ENCODE measurements around the gene TAF1L. TPM values are rescaled to one million over a fixed set of nuclear protein-coding genes. Genes with fewer than 3 reads are reported as not detected.
"Not testable (repeated sequence)": the region's sequence is repeated elsewhere in the genome, so short reads cannot be mapped to it uniquely, and the experiment has no call there.

The TAF1L gene
- total RNA-seq, 1 donor from 2014 or later = not detected

DNA sequence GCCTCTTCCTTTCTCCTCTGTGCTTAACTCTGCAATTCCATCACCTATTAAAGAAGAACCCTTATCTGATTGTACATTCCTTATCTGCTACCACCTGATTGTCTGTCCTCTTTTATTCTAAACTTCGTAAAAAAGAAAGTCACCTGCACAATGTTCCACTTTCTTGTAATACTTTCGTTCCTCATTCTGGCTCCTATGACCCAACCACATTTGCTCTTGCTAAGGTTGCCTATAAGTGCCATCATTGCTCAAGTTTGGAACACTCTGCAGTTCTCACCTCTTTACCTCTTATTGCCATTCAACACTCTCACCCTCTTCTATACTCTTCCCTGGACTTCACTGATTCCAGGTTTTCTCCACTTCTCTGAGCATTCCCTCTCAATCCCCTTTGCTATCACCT is 10.1 kb downstream of the TAF1L start:
- no peak for DNase-seq (ENCODE audit: extremely low spot score, unreplicated experiment)

DNA sequence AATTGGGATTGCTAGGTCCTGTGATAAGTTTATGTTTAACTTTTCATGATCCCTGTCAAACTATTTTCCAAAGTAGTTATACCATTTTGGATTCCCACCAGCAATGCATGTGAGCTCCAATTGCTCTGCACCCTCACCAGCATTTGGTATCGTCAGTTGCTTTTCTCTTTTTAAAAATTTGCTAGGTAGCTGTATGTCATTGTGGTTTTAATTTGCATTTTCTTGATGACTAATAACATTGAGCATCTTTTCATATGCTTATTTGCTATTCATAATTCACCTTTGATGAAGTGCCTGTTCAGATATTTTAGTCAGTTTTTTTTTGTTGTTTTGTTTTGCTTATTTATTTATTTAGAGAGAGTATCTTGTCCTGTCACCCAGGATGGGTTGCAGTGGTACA is 12.5 kb downstream of the TAF1L start:
- Mint-ChIP-seq H3K27ac (no peak overlapping the region), H3K4me3 (no peak overlapping the region), H3K4me1 (ENCODE audit: unreplicated experiment) (no peaks in the 10 kb centered on the region), H3K27me3 (peaks cover 10% of the 10 kb centered on the region), H3K36me3 (no peaks in the 10 kb centered on the region), H3K9me3 (no peaks in the 10 kb centered on the region)
- TF ChIP-seq, protein P1, sequence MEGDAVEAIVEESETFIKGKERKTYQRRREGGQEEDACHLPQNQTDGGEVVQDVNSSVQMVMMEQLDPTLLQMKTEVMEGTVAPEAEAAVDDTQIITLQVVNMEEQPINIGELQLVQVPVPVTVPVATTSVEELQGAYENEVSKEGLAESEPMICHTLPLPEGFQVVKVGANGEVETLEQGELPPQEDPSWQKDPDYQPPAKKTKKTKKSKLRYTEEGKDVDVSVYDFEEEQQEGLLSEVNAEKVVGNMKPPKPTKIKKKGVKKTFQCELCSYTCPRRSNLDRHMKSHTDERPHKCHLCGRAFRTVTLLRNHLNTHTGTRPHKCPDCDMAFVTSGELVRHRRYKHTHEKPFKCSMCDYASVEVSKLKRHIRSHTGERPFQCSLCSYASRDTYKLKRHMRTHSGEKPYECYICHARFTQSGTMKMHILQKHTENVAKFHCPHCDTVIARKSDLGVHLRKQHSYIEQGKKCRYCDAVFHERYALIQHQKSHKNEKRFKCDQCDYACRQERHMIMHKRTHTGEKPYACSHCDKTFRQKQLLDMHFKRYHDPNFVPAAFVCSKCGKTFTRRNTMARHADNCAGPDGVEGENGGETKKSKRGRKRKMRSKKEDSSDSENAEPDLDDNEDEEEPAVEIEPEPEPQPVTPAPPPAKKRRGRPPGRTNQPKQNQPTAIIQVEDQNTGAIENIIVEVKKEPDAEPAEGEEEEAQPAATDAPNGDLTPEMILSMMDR (conservative IDR thresholded peaks at IDR 0.05) = no peak
- no peak for DNase-seq (ENCODE audit: extremely low spot score, unreplicated experiment)

More for the DNA sequence above, 10.1 kb downstream of the TAF1L start:
- Mint-ChIP-seq H3K9me3 (no peaks in the 10 kb centered on the region), H3K36me3 (no peaks in the 10 kb centered on the region), H3K4me3 (no peak overlapping the region), H3K27ac (no peak overlapping the region), H3K4me1 (ENCODE audit: unreplicated experiment) (no peaks in the 10 kb centered on the region), H3K27me3 (peaks cover 4% of the 10 kb centered on the region)
- TF ChIP-seq, protein P1 (conservative IDR thresholded peaks at IDR 0.05) = no peak

DNA sequence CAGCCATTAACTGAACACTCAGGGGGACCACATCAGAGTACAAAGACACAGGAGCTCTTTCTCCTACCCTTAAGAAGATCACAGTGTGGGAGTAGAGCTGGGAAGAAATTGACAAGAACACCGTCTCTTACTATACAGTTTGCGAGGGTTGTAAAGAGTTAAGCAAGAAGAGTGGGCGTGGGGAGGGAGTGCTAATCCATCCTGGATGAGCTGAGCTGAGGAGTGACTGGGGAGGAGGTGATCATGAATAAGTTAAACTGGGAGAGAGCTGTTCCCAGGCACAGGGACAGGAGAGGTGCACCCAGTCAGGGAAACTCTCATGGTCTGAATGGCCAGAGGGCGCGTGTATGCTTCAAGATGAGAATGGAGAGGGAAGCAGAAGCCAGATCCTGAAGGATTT is 17.2 kb downstream of the TAF1L start:
- Mint-ChIP-seq H3K36me3 (no peaks in the 10 kb centered on the region), H3K4me3 (no peak overlapping the region), H3K27ac (no peak overlapping the region), H3K9me3 (no peaks in the 10 kb centered on the region), H3K4me1 (ENCODE audit: unreplicated experiment) (no peaks in the 10 kb centered on the region), H3K27me3 (peaks cover 18% of the 10 kb centered on the region)
- TF ChIP-seq, protein P1 (conservative IDR thresholded peaks at IDR 0.05) = no peak
- no peak for DNase-seq (ENCODE audit: extremely low spot score, unreplicated experiment)

DNA sequence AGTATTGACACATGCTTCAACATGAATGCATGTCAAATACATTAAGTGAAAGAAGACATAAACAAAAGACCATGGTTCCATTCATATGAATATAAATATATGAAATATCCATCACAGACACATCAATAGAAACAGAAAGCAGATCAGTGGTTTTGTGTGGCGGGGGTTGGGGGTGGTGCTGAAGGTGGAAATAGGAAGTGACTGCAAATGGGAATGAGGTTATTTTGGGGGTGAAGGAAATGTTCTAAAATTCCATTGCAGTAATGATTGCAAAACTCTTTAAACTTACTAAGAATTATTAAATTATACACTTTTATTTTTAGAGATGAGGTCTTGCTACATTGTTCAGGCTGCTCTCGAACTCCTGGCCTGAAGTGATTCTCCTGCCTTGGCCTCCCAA is 28.7 kb downstream of the TAF1L start:
- Mint-ChIP-seq H3K36me3 (no peaks in the 10 kb centered on the region), H3K9me3 (no peaks in the 10 kb centered on the region), H3K27ac (no peak overlapping the region), H3K4me3 (no peak overlapping the region), H3K27me3 (peaks cover 14% of the 10 kb centered on the region), H3K4me1 (ENCODE audit: unreplicated experiment) (no peaks in the 10 kb centered on the region)
- TF ChIP-seq, protein P1 (conservative IDR thresholded peaks at IDR 0.05) = no peak
- no peak for DNase-seq (ENCODE audit: extremely low spot score, unreplicated experiment)

DNA sequence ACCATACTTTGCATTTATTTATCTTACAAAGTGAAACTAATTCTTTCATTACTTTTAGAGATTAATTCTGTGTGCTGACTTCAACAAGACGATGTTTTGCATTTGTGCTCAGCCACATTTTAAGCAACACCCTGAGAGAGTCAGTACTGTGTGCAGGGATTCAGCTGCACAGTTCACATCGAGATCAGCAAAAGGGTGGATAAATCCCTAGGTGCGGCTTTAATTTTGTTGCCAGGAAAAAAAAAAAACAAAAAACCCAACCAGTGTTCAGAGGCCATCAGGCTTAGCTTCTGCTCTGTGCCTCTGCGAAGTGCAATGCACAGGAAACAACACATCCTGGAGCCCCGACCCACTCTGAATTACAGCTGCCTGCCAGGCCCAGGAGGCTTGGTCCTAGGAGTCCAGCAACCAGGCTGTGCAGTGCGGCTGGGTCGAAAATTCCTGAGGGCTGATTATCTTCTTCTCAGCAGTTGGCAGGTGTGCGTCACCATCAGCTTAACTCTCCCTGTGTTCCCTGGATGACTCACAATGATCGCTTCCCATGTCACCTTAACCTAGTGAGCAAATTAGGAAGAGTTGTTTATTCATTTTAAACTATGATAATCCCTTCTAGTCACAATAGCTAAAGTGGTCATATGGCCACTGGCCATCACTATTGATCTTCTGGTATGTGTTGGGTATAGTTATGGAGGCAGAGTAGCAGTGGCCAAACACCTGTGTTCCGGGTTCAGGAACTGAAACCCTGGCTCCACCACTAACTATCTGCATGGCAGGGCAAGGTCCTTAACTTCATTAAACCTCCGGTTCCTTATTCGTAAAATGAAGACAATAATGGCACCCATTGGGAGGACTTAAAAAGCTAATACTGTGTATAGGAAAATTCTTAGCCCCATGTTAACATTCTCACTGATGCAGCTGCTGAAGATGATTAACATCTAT is 31.3 kb downstream of the TAF1L start:
- H3K4me3 Mint-ChIP-seq = no peak overlapping the region
- TF ChIP-seq, protein P1 (conservative IDR thresholded peaks at IDR 0.05) = no peak
- no peaks in the 10 kb centered on the region for H3K36me3 Mint-ChIP-seq
- no peak for DNase-seq (ENCODE audit: extremely low spot score, unreplicated experiment)
- no peaks in the 10 kb centered on the region for H3K4me1 Mint-ChIP-seq (ENCODE audit: unreplicated experiment)
- peaks cover 27% of the 10 kb centered on the region for H3K27me3 Mint-ChIP-seq
- H3K27ac Mint-ChIP-seq = no peak overlapping the region
- H3K9me3 Mint-ChIP-seq = no peaks in the 10 kb centered on the region

DNA sequence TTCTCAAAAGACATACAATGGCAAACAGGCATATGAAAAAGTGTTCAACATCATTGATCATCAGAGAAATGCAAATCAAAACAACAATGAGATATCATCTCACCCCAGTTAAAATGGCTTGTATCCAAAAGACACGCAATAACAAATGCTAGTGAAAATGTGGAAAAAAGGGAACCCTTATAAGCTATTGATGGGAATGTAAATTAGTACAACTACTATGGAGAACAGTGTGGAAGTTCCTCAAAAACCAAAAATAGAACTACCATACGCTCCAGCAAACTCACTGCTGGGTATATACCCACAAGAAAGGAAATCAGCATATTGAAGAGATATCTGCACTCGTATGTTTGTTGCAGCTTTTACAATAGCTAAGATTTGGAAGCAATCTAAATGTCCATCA is 36.4 kb downstream of the TAF1L start:
- peaks cover 22% of the 10 kb centered on the region for H3K27me3 Mint-ChIP-seq
- not testable (repeated sequence) for H3K4me1 Mint-ChIP-seq (ENCODE audit: unreplicated experiment); H3K4me3 Mint-ChIP-seq; H3K9me3 Mint-ChIP-seq; H3K27ac Mint-ChIP-seq; DNase-seq (ENCODE audit: extremely low spot score, unreplicated experiment); H3K36me3 Mint-ChIP-seq
